GM21447 (cell line): ENCODE measurements around the gene API5.
A peak's percentile ranks its signal among the peaks of the same experiment; 100 is the strongest.
"Not testable (repeated sequence)": the region's sequence is repeated elsewhere in the genome, so short reads cannot be mapped to it uniquely, and the experiment has no call there.

Experiments
- ATAC-seq: cut with Tn5 transposase; IDR thresholded peaks from one replicate; pipeline ENCODE4 v1.9.1; 2021; ENCODE audit not compliant: unreplicated experiment

API5 gene

DNA sequence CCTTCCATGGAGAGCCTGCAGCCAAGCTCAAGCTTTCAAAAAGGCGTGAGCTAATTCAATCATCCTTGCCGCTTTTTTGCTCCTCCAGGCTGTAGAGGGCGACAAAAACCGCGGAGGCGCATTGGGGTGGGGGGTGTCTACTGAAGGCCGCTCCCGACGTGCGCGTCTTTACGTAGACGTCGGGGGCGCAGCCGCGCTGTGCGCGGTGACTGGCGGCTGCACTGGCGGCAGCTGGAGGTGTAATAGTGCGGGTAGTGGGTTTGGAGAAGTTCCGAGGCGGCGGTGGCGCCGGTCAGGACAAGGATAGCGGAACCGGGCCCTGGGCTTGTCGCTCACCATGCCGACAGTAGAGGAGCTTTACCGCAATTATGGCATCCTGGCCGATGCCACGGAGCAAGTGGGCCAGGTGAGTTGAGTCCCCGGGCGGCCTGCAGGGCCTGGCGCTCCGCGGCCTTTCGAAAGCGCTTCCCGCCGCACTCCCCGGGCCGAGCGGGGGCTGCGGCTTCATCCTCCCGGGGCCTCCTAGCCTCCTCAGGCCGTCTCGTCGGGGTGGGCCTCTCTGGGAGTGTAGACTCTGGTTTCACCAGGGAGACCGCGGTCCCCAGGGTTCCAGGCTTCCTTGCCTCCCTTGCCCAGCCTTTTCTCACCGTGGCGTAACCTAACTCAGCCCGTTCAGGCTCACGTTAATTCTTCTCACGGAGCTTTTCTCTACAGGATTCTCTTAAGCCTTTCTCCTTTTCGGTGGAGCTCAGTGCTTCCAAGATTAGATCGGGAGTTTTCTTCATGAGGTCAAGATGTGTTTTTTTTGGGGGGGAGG lies at the start of gene API5:
Gene API5 (plus strand): TSS at position 206 of the 817 bp plus-strand sequence. CDS start 132 bp downstream, at position 338.
- ATAC-seq, result peak; percentile 97

DNA sequence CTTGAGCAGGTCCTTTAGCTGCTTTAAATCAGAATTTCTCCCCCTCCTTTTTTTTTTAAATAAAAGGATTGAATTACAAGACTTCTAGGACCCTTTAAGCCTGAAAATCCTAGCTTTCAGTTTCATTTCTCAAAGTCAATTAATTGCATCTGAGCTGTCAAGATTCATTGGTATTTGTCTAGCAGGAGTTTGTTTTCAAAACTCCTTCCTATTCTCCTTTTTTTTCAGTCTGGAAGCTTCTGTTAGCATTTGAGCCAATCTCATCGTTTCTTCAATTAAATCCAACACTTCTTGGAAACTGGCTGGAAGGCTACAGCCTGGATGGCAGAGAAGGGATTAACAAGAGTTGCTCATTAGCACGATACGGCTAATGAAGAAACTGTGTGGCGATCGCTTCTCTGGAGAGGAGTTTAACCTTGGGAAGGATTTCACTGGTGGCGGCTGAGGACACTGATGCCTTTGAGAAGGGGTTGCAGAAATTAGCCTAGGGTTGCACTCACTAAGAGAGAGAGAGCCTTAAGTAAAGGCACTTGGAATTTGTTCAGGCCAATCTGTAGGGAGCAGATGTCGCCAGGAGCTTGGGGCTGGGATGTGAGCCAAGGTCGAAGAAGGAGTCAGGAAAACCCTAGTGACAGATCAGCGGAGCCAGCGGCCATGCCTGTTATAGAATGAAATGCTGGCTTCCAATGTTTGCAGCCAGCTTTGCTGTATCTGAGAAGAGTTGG lies 43.8 kb upstream of the API5 start:
- ATAC-seq, result no peak

DNA sequence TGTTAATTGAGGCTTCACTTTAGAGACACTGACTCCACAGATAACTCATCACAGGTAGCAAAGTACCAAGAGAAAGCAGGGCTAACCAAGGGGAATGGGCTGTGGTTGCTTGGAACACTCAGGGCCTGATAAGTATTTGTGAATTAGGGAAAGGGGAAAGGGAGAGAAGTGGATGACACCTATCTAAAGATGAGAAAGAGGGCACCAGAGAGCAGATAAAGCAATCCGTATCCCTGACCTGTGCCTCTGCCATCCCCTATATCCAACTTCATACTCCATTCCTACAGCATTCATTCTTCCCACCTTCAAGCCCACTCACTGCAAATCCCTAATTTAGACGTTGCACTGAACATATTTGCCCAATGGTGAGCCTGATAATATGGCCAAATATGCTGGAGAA lies 43.0 kb upstream of the API5 start:
- ATAC-seq, result no peak

DNA sequence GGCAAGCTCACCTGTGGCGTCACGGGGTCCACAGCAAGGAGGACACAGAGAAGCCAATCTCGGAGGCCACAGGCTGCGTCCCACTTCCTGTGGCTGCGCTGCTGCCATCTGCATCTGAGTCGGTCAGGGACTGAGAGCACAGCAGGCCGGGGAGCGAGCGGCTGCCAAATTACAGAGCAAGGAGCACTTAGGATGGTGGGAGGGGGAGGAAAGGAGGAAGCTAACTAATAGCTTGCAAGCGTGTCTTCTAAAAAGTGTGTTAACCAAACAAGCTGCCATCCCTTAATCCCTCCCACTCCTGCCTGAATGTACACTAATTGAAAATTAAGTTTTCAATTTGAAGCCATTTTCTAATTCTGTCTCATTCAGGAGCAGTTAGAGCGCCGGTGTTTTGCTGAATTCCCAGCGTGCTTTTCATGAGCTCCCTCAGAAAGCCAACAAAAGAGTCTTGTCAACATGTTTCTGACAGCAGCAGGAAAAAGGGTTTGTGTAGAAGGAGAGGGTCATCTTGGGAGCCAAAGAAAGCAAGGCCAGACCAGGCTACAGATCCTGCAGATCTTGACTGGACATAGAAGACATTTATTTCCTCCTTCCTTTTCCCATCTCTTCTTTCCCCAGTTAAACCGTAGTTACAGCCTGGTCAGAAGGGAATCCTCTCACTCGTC lies 42.4 kb upstream of the API5 start:
- ATAC-seq, result no peak

DNA sequence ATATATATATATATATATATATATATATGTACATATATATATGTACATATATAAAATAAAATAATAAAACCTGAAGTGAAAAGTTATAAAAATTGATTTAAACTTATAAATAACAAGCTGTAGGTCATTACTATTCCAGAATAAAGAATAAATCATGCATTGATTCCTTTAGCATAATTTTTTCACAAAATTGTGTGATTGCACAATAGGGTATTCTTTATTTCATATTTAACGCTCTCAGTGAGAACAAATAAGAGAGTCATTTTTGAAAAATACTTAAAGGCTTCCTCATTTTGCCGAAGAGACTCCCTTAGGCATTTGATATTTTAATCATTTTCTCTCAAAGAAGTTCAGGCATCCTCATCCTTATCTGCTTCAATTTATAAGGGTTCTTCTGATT lies 41.3 kb upstream of the API5 start:
- ATAC-seq, result no peak

DNA sequence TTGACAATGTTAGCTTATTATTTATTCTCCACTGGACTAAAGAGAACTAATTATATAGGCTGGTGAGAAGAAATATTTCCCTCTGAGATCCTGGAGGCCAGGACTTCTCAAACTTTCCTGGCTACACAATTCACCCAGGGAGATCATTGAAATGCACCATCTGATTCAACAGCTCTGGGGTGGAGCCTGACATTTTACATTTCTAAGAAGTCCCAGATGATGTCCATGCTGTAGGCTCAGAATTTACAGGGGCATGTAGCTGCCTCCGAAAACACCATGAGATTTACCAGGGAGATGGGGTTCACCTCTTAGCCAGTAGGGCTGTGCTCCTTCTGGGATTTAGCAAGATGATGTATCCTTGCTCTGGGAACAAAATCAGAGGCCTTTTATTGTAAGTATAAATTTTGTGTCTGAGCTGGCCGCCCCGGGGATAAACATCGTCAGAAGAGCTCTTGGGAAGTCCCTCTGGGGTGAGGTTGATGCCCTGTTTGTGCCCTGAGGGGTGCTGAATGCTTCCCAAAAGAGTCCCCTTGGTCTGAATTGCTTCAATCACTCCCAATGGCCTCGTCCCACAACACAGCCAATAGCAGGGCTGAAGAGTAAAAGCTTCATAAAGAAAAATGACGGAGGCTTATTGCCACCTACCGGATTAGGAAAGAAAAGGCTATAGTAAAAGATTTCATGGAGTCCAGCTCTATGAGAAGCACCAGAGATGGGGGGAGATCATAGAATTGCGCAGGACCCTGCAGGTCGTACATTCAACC lies 33.4 kb upstream of the API5 start:
- ATAC-seq, result no peak

DNA sequence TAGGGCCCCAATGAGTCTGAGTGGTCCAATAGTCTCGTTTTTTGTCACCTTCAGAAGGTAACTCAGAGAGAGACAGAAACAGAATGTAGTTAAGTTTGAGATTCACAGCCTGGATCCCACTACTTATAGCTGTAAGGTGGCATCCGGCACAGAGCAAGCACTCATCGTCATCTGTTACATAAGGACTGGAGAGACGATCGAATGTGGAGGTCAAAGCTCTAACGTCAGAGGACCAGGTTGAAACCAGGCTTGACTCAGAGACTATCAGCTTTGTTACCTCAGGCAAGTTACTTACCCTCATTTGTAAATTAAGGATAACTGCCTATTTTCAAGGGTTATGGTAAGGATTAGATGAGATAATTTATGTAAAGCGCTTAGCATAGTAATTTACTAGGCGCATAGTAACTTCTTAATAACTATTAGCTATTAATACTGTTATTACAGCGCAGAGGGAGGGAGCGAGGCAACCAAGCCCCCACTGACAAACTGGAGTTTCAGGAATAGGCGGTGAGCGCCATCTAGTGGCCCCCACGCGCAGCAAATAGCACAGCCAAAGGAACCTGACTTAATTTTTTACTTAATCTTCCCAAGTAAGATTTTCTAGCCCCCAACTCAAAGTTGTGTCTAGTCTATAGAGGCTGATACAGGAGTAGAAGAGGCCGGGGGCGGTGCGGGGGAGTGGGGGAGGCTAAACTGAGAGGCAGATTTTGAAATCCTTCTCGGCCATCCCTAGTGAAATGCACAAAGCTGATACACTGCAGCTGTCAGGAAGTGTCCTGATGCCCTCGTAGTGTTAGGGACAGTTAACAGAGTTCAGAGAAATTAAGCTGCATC lies 29.0 kb upstream of the API5 start:
- ATAC-seq, result peak; percentile 64

DNA sequence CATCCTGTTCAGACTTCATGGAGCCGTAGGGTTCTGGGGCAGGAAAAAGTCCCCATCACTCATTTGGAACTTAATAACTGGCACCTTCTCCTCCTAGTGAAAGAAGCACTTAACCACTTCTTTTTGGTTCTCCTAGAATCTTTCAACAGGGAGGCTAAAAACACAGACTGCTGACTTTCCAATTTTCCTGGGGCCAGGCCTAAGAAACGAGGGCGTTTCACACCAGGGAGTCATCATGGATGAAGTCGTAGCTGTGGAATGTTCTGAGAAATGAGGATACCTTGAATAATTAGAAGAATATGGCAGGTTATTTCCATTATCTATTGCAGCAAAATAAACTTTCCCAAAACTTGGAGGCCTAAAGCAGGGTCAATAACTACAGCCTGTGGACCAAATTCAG lies 26.0 kb upstream of the API5 start:
- no peak for ATAC-seq

DNA sequence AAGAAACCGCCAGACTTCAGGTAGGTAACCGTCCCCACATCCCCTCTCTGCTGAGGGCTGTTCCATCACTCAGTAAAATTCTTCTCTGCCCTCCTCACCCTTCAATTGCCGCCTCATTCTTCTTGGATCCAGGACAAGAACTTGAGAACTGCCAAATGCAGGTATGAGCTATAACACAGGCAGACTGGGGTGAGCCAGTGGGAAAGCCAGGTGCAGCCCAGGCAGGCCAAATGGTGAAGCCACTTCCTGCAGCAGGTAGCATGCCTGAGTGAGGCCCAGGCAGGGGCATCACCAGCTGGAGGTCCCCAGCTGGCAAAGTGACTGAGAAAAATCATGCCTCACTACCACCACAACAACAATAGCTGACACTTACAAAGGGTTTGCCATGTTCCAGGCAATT lies 22.4 kb upstream of the API5 start:
- ATAC-seq, result no peak

DNA sequence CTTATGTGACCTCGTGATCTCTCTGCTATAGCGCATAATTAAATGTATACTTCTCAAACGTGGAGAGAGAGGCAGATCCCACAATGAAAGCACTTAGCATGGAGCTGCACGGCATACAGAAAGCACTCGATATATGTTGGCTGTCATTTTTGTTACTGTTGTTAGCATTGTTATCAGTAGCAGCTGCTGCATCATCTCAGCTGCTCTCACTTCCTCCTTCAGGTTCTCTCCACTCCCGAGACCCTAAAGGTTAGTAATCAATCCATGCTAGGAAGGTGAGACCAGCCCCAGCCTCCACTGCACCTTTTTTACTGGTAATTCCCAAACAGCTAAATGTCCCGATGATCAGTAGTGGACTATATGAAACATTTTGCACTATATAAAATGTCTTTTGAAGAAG lies 13.4 kb upstream of the API5 start:
- no peak for ATAC-seq

DNA sequence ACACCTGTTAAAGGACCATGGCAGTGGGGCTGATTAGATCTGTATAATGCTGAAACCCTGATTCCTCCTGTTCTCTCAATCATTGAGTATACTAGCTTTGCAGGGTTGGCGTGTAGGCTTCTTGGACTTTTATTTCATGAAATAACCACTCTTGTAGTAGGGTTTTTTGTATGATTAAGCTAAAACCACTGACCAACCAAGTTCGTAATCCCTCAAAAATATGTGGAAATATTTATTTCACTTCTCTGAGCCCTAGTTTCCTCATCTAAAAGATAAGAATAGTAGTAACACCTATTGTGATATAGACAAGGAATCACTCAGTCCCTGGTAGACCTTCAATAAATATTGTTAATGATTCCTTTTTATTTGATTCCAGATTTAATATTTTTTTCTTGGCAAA lies 4.2 kb downstream of the API5 start:
- no peak for ATAC-seq

DNA sequence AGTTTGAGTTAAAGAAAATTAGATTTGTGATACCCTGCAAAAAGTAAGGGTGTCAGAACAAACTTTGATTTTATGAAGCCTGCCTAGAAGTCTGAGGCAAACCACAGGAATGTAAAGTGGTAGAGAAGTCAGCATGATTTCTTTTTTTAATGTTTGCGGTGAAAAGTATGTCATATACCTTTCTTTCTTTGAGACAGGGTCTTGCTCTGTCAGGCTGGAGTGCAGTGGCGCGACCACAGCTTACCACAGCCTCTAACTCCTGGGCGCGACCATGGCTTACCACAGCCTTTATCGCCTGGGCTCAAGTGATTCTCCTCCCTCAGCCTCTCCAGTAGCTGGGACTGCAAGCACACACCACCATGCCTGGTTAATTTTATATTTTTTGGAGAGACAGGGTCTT lies 4.7 kb downstream of the API5 start:
- ATAC-seq, result no peak

DNA sequence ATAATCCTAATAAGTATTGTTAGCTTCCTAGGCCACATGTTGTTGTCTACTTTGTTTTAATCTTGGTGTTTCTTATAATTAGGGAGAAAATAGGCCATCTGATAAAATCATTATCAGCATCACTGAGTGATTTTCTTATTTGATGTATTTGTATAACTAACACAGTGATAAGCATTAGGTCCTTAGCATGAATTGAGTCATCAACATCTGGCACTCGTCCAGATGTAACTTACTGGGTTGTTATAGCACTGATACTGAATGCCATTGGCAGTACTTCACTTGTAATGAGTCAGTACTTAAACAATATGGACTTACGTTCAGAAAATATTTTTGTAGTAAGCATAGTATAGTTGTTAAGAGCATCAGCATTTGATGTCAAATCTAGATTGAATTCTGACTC lies 16.2 kb downstream of the API5 start:
- ATAC-seq, result no peak

DNA sequence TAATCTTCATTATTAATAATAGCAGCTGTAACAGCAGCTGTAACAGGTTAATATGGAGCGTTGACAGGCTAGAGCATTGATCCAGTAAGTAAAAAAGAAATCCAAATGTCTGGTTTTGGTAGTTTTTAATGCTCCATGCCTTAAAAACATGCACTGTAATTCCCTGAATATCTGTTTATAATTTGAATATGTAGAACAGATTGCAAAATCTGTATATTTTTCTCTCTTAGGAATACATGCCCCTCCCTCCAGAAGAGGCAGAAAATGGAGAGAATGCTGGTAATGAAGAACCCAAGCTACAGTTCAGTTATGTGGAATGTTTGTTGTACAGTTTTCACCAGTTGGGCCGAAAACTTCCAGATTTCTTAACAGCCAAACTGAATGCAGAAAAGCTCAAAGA lies 16.7 kb downstream of the API5 start:
- ATAC-seq, result no peak

DNA sequence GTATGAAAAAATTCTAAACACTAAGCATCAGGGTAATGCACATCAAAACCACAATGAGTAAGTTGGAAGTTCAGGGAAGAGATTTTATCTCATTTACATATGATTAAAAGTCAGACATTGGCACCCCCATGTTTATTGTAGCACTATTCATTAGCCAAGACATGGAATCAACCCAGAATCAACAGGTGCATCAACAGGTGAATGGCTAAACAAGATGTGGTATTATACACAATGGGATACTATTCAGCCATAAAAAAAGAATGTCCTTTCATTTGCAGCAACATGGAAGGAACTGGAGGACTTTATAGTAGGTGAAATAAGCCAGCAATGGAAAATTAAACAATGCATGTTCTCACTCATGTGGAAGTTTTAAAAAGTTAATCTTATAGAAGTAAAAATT lies 29.4 kb downstream of the API5 start:
- no peak for ATAC-seq

DNA sequence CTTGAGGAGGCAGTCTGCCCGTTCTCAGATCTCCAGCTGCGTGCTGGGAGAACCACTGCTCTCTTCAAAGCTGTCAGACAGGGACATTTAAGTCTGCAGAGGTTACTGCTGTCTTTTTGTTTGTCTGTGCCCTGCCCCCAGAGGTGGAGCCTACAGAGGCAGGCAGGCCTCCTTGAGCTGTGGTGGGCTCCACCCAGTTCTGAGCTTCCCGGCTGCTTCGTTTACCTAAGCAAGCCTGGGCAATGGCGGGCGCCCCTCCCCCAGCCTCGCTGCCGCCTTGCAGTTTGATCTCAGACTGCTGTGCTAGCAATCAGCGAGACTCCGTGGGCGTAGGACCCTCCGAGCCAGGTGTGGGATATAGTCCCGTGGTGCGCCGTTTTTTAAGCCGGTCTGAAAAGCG lies 39.6 kb downstream of the API5 start:
- ATAC-seq, result not testable (repeated sequence)

DNA sequence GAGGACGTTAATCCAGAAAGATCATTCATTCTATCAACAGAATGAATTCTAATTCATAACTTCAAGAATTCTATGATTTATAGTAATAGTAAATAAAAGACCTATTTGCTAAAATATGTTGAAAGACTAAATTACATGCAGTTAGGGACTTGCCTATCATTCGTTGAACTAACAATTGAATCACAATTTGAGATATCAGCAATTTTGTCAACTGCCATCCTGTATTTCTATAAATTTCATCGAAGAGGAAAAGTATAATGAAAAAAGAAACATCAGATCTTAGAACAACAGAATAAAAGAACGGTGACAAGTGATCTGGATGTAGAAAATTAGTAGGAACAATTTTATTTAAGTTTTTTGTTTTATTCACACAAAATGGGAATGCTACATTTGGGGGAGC lies 42.5 kb downstream of the API5 start:
- no peak for ATAC-seq

DNA sequence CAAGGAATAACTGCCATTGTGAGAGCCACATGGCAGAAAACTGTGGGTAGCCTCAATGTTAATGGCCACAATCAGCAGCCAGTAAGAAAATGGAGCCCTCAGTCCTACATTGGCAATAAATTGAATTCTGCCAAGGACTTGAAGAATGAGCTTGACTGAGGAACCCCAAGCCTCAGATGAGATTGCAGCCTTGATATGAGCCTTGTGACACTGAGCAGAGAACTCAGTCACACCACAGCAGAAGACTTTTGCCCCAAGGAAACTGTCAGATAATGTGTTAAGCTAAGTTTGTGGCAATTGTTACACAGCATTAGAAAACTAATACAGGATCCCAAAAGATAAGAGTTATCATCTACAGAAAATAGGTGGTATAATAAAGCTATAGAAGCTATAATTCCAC lies 44.5 kb downstream of the API5 start:
- no peak for ATAC-seq

DNA sequence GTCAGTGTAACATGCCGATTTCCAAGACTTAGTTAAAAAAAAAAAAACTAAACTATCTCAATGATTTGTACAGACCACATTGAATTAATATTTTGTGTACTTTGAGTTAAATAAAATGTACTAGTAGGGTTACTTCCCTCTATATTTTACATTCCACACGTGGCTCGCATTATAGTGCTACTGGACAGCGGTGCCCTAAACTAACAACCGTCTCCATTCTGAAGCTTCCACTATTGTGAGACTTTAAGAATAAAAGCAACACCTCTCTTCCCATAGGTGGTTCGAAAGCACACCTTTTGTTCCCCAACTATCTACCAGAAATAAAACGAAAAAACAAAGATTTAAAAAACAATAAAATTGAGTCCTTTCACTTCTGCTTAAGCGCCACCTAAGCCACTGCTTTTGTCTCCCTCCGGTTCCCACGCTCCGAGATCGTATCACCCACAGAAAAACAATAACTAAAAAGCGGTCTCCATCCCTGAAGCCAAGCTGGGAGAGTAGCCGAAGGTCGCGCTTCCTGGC lies 46.5 kb downstream of the API5 start:
- ATAC-seq, result no peak

DNA sequence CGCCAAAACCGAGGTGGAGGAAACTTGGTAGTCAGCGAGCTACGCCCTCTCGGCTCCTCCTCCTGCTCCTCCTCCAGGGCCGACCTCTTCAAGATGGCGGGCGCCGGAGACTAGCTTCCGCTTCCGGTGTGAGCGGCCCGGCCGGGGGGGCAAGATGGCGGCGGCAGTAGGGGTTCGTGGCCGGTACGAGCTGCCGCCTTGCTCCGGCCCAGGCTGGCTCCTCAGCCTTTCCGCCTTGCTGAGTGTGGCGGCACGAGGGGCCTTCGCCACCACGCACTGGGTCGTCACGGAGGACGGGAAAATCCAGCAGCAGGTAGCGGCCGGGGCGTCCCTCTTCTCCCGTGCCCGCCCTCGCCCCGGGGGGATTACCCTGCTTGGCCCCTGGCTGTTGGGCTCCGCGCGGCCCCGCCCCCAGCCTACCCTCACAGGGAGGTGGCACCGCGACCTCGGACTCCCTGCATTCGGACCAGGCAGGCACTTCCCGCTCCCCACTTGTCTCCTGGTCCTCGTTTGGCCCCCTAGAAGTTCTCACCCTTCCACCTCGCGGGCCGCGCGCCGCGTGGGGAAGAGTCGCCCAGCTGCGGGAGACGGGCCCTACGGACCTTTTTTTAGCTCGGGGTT lies 47.1 kb downstream of the API5 start, which contains the start of gene TTC17:
Gene TTC17 (plus strand): TSS at position 120 of the 621 bp plus-strand sequence. CDS start 35 bp downstream, at position 155.
- peak; percentile 95 for ATAC-seq
